ENCODE measurements around the gene CPXM2.
"Not testable (repeated sequence)": the region's sequence is repeated elsewhere in the genome, so short reads cannot be mapped to it uniquely, and the experiment has no call there.

CPXM2 gene

GRCh38 chr10:123742751-123743440 lies 148.7 kb downstream of the CPXM2 start:
- DNase-seq (ENCODE audit: low spot score), result no peak

GRCh38 chr10:123741711-123742110 lies 149.9 kb downstream of the CPXM2 start:
- no peak for DNase-seq (ENCODE audit: low spot score)

- no peak for DNase-seq (ENCODE audit: low spot score)
Observed at GRCh38 chr10:123741146-123741545, 150.5 kb downstream of the CPXM2 start.

GRCh38 chr10:123736917-123737316 lies 154.7 kb downstream of the CPXM2 start:
- DNase-seq (ENCODE audit: low spot score), result not testable (repeated sequence)

- no peak for DNase-seq (ENCODE audit: low spot score)
Observed at GRCh38 chr10:123729523-123729922, 162.1 kb downstream of the CPXM2 start.

GRCh38 chr10:123726836-123727235 lies 164.8 kb downstream of the CPXM2 start:
- DNase-seq (ENCODE audit: low spot score), result no peak

GRCh38 chr10:123726381-123726780 lies 165.2 kb downstream of the CPXM2 start:
- no peak for DNase-seq (ENCODE audit: low spot score)

GRCh38 chr10:123724747-123725146 lies 166.9 kb downstream of the CPXM2 start:
- DNase-seq (ENCODE audit: low spot score), result no peak

GRCh38 chr10:123722351-123722750 lies 169.3 kb downstream of the CPXM2 start:
- DNase-seq (ENCODE audit: low spot score), result no peak

- DNase-seq (ENCODE audit: low spot score), result no peak
Observed at GRCh38 chr10:123721441-123722049, 170.1 kb downstream of the CPXM2 start.

- DNase-seq (ENCODE audit: low spot score), result no peak
Observed at GRCh38 chr10:123720536-123720935, 171.1 kb downstream of the CPXM2 start.

GRCh38 chr10:123718544-123719060 lies 173.0 kb downstream of the CPXM2 start:
- no peak for DNase-seq (ENCODE audit: low spot score)

GRCh38 chr10:123717336-123717735 lies 174.3 kb downstream of the CPXM2 start:
- no peak for DNase-seq (ENCODE audit: low spot score)

- DNase-seq (ENCODE audit: low spot score), result no peak
Observed at GRCh38 chr10:123715546-123715945, 176.1 kb downstream of the CPXM2 start.

- DNase-seq (ENCODE audit: low spot score), result no peak
Observed at GRCh38 chr10:123706236-123706635, 185.4 kb downstream of the CPXM2 start.

GRCh38 chr10:123704812-123705211 lies 186.8 kb downstream of the CPXM2 start:
- no peak for DNase-seq (ENCODE audit: low spot score)

- DNase-seq (ENCODE audit: low spot score), result no peak
Observed at GRCh38 chr10:123704076-123704475, 187.5 kb downstream of the CPXM2 start.

GRCh38 chr10:123703195-123703790 lies 188.3 kb downstream of the CPXM2 start:
- no peak for DNase-seq (ENCODE audit: low spot score)
